IPS-20b (cell line): ENCODE measurements around the gene FAM124B.

ENCODE experiments used
- H3K27ac ChIP-seq: one replicate; pipeline ENCODE4 v1.5.1; 2013; ENCODE audit warnings: low read length
- H3K27me3 ChIP-seq: 2 replicates; pipeline ENCODE4 v1.6.1; 2013; ENCODE audit warnings: mild to moderate bottlenecking, low read length, inconsistent platforms; ENCODE audit not compliant: insufficient read depth
- H3K36me3 ChIP-seq: 2 replicates; pipeline ENCODE4 v1.6.1; 2013; ENCODE audit warnings: low read depth, mild to moderate bottlenecking, inconsistent platforms, low read length, moderate library complexity; ENCODE audit not compliant: insufficient read depth
- H3K4me1 ChIP-seq: 2 replicates; pipeline ENCODE4 v1.6.1; 2013; ENCODE audit warnings: mild to moderate bottlenecking, control low read depth, inconsistent platforms, low read length, moderate library complexity; ENCODE audit not compliant: insufficient read depth
- H3K4me3 ChIP-seq: 2 replicates; pipeline ENCODE4 v1.5.1; 2013; ENCODE audit warnings: mild to moderate bottlenecking, low read length, inconsistent platforms
- H3K9ac ChIP-seq: 2 replicates; pipeline ENCODE4 v1.6.1; 2013; ENCODE audit warnings: low read depth, mild to moderate bottlenecking, inconsistent platforms, low read length, moderate library complexity
- H3K9me3 ChIP-seq: 2 replicates; pipeline ENCODE4 v1.6.1; 2013; ENCODE audit warnings: mild to moderate bottlenecking, low read depth, low read length, inconsistent platforms; ENCODE audit not compliant: insufficient read depth

The FAM124B gene

GRCh38 chr2:224432003-224432579 is 30.2 kb upstream of the FAM124B start:
- H3K4me3 ChIP-seq, result no peak overlapping the region
- H3K36me3 ChIP-seq, result no peaks in the 10 kb centered on the region
- peaks cover 12% of the 10 kb centered on the region; the same call in 1 of the 2 replicates for H3K4me1 ChIP-seq
- peaks cover 11% of the 10 kb centered on the region for H3K9me3 ChIP-seq
- H3K9ac ChIP-seq, result no peak overlapping the region
- no peaks in the 10 kb centered on the region for H3K27me3 ChIP-seq
- H3K27ac ChIP-seq, result no peak overlapping the region

- Histone ChIP-seq H3K9ac (no peak overlapping the region), H3K4me3 (no peak overlapping the region), H3K27ac (no peak overlapping the region), H3K4me1 (peaks cover 12% of the 10 kb centered on the region; the same call in 1 of the 2 replicates), H3K36me3 (no peaks in the 10 kb centered on the region), H3K9me3 (peaks cover 11% of the 10 kb centered on the region), H3K27me3 (no peaks in the 10 kb centered on the region)
These were observed 27.5 kb upstream of the FAM124B start for GRCh38 chr2:224429441-224429810.

- H3K27ac ChIP-seq, result no peak overlapping the region
- peaks cover 11% of the 10 kb centered on the region for H3K9me3 ChIP-seq
- no peaks in the 10 kb centered on the region for H3K27me3 ChIP-seq
- no peak overlapping the region for H3K9ac ChIP-seq
- H3K4me1 ChIP-seq, result peaks cover 7% of the 10 kb centered on the region; the same call in 1 of the 2 replicates
- H3K36me3 ChIP-seq, result no peaks in the 10 kb centered on the region
- H3K4me3 ChIP-seq, result no peak overlapping the region
These were observed 27.0 kb upstream of the FAM124B start for GRCh38 chr2:224428787-224429440.

- no peaks in the 10 kb centered on the region for H3K36me3 ChIP-seq
- no peaks in the 10 kb centered on the region for H3K27me3 ChIP-seq
- H3K27ac ChIP-seq, result no peak overlapping the region
- peaks cover 11% of the 10 kb centered on the region for H3K9me3 ChIP-seq
- peaks cover 5% of the 10 kb centered on the region; the same call in 1 of the 2 replicates for H3K4me1 ChIP-seq
- H3K9ac ChIP-seq, result no peak overlapping the region
- H3K4me3 ChIP-seq, result no peak overlapping the region
These were observed 25.6 kb upstream of the FAM124B start for GRCh38 chr2:224427471-224427870.

GRCh38 chr2:224426656-224427055 is 24.7 kb upstream of the FAM124B start:
- H3K9me3 ChIP-seq, result peaks cover 11% of the 10 kb centered on the region
- no peaks in the 10 kb centered on the region for H3K36me3 ChIP-seq
- H3K4me1 ChIP-seq, result no peaks in the 10 kb centered on the region
- H3K27ac ChIP-seq, result no peak overlapping the region
- H3K4me3 ChIP-seq, result no peak overlapping the region
- H3K27me3 ChIP-seq, result no peaks in the 10 kb centered on the region
- H3K9ac ChIP-seq, result no peak overlapping the region

- Histone ChIP-seq H3K4me3 (no peak overlapping the region), H3K27me3 (no peaks in the 10 kb centered on the region), H3K4me1 (peaks cover 13% of the 10 kb centered on the region; the same call in 1 of the 2 replicates), H3K36me3 (no peaks in the 10 kb centered on the region), H3K9ac (no peak overlapping the region), H3K9me3 (no peaks in the 10 kb centered on the region; the same call in 1 of the 2 replicates), H3K27ac (no peak overlapping the region)
These were observed 19.2 kb upstream of the FAM124B start for GRCh38 chr2:224421065-224421464.

- H3K9ac ChIP-seq, result no peak overlapping the region
- H3K27me3 ChIP-seq, result no peaks in the 10 kb centered on the region
- no peaks in the 10 kb centered on the region for H3K36me3 ChIP-seq
- no peak overlapping the region for H3K4me3 ChIP-seq
- H3K9me3 ChIP-seq, result no peaks in the 10 kb centered on the region
- H3K4me1 ChIP-seq, result peaks cover 13% of the 10 kb centered on the region; the same call in 1 of the 2 replicates
- no peak overlapping the region for H3K27ac ChIP-seq
These were observed 16.0 kb upstream of the FAM124B start for GRCh38 chr2:224417947-224418346.

- H3K27me3 ChIP-seq, result no peaks in the 10 kb centered on the region
- H3K9me3 ChIP-seq, result no peaks in the 10 kb centered on the region
- peaks cover 13% of the 10 kb centered on the region; the same call in 1 of the 2 replicates for H3K4me1 ChIP-seq
- no peaks in the 10 kb centered on the region for H3K36me3 ChIP-seq
- H3K27ac ChIP-seq, result no peak overlapping the region
- no peak overlapping the region for H3K9ac ChIP-seq
- no peak overlapping the region for H3K4me3 ChIP-seq
These were observed 15.4 kb upstream of the FAM124B start for GRCh38 chr2:224417361-224417729.

- Histone ChIP-seq H3K36me3 (no peaks in the 10 kb centered on the region), H3K9ac (no peak overlapping the region), H3K4me1 (peaks cover 13% of the 10 kb centered on the region; the same call in 1 of the 2 replicates), H3K27ac (no peak overlapping the region), H3K4me3 (no peak overlapping the region), H3K27me3 (no peaks in the 10 kb centered on the region), H3K9me3 (no peaks in the 10 kb centered on the region)
These were observed 14.9 kb upstream of the FAM124B start for GRCh38 chr2:224416656-224417360.

- no peaks in the 10 kb centered on the region for H3K27me3 ChIP-seq
- no peak overlapping the region for H3K27ac ChIP-seq
- H3K4me1 ChIP-seq, result peaks cover 13% of the 10 kb centered on the region; the same call in 1 of the 2 replicates
- H3K9me3 ChIP-seq, result no peaks in the 10 kb centered on the region
- H3K9ac ChIP-seq, result no peak overlapping the region
- H3K4me3 ChIP-seq, result no peak overlapping the region
- H3K36me3 ChIP-seq, result no peaks in the 10 kb centered on the region
These were observed 11.5 kb upstream of the FAM124B start for GRCh38 chr2:224413381-224413780.

- peaks cover 10% of the 10 kb centered on the region; the same call in 1 of the 2 replicates for H3K4me1 ChIP-seq
- no peak overlapping the region for H3K9ac ChIP-seq
- no peaks in the 10 kb centered on the region for H3K27me3 ChIP-seq
- H3K36me3 ChIP-seq, result no peaks in the 10 kb centered on the region
- H3K27ac ChIP-seq, result no peak overlapping the region
- H3K4me3 ChIP-seq, result no peak overlapping the region
- no peaks in the 10 kb centered on the region for H3K9me3 ChIP-seq
These were observed 10.5 kb upstream of the FAM124B start for GRCh38 chr2:224412141-224413015.
